PC-9 (cell line): ENCODE data around the gene KCNJ15. TPM values are rescaled to one million over a fixed set of nuclear protein-coding genes. Genes with fewer than 3 reads are reported as not detected.

Experiments
- BruUV-seq: library from RNA; stranded (reverse); fragments of 400-500 nt; replicated peaks from 2 replicates; lab custom pipeline; 2021; lab: Mats Ljungman, UMichigan
- CTCF ChIA-PET: fragments of 300-600 bp; sonication (Branson Sonifier 250); formaldehyde crosslinking; loops from one replicate; lab custom pipeline; 2022; ENCODE audit warnings: antibody characterized with exemption; lab: Charles Lee
- POLR2A ChIA-PET: fragments of 300-600 bp; sonication (Branson Sonifier 250); formaldehyde crosslinking; loops from one replicate; lab custom pipeline; 2022; ENCODE audit warnings: antibody characterized with exemption; ENCODE audit not compliant: unreplicated experiment; lab: Charles Lee
- DNase-seq, 2 experiments: peaks; one replicate each; pipeline versions ENCODE4 v3.0.0 to v3.0.0-alpha.2; 2015 to 2022; ENCODE audit warnings: mixed read lengths in 1 of 2
- H2AFZ ChIP-seq: fragments of 200-600 bp; sonication (generic); 2 replicates; pipeline ENCODE4 v1.8.1; 2017; ENCODE audit warnings: antibody characterized with exemption
- H3F3A ChIP-seq: fragments of 200-600 bp; sonication (generic); 2 replicates; pipeline ENCODE4 v1.8.1; 2017; ENCODE audit warnings: antibody characterized with exemption, mild to moderate bottlenecking, low read depth; ENCODE audit not compliant: insufficient read depth
- H3K27ac ChIP-seq: fragments of 200-600 bp; sonication (generic); 2 replicates; pipeline ENCODE4 v1.6.1; 2016; ENCODE audit warnings: mixed run types
- H3K27me3 ChIP-seq: fragments of 200-600 bp; sonication (generic); 2 replicates; pipeline ENCODE4 v1.6.1; 2016; ENCODE audit warnings: low read depth, mixed run types; ENCODE audit not compliant: insufficient read depth
- H3K36me3 ChIP-seq: fragments of 200-600 bp; sonication (generic); 2 replicates; pipeline ENCODE4 v1.6.1; 2016; ENCODE audit warnings: low read depth, mixed run types
- H3K4me1 ChIP-seq: fragments of 200-600 bp; sonication (generic); replicated peaks from 2 replicates; pipeline ENCODE4 v1.6.1; 2016; ENCODE audit warnings: mixed run types; ENCODE audit not compliant: insufficient read depth
- H3K4me2 ChIP-seq: fragments of 200-600 bp; sonication (generic); 2 replicates; pipeline ENCODE4 v1.6.1; 2017; ENCODE audit warnings: mixed run types
- H3K4me3 ChIP-seq: fragments of 200-600 bp; sonication (generic); 2 replicates; pipeline ENCODE4 v1.6.1; 2016; ENCODE audit warnings: mixed run types
- H3K79me2 ChIP-seq: fragments of 200-600 bp; sonication (generic); 2 replicates; pipeline ENCODE4 v1.6.1; 2017; ENCODE audit warnings: low read depth, mixed run types
- H3K9me2 ChIP-seq: fragments of 200-600 bp; sonication (generic); 2 replicates; pipeline ENCODE4 v1.8.1; 2017; ENCODE audit warnings: mild to moderate bottlenecking; ENCODE audit not compliant: insufficient read depth
- H3K9me3 ChIP-seq: fragments of 200-600 bp; sonication (generic); 2 replicates; pipeline ENCODE4 v1.8.1; 2016; ENCODE audit warnings: low read depth; ENCODE audit not compliant: insufficient read depth
- H4K20me1 ChIP-seq: fragments of 200-600 bp; sonication (generic); 2 replicates; pipeline ENCODE4 v1.8.1; 2017; ENCODE audit not compliant: insufficient read depth
- EZH2 ChIP-seq: fragments of 200-600 bp; sonication (generic); IDR thresholded peaks from 2 replicates; pipeline ENCODE4 v1.8.0; 2017; ENCODE audit warnings: antibody characterized with exemption, low read depth
- intact Hi-C: fragments of 100-400 bp; cut with micrococcal nuclease; formaldehyde crosslinking; loops from one replicate; pipeline ENCODE4 v1.10.0; 2022; ENCODE audit not compliant: unreplicated experiment
- total RNA-seq: library from RNA; stranded (reverse); gene quantifications from 2 replicates; pipeline ENCODE4 v1.2.3, GENCODE V29; 2021
- TF ChIP-seq, protein P1 (sequence below): fragments of 200-600 bp; sonication (generic); conservative IDR thresholded peaks from 2 replicates; pipeline ENCODE4 v1.6.1; 2017; ENCODE audit warnings: mixed run types, antibody characterized with exemption, mild to moderate bottlenecking, moderate library complexity

Gene KCNJ15
- total RNA-seq, 1 experiment from 2014 or later, result not detected

DNA sequence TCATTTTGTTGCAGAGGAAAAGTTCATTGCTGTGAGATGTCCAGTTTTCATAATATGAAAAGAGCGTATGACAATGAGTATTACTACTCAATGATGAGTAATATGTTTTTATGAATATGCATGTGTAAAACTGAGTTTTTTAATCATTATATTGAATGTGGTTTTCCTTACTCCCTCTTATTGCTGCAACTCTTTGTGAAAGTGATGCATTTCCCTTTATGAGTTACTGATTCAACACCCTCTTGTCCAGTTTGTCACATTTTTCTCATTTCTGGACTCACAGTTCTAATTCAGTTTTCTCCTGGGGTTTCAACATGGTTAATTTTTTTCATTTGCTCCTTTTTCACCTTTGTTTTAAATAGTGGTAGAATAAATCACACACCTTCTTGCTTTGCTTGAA, 35.2 kb upstream of the KCNJ15 start:
- H3K36me3 ChIP-seq, result no peaks in the 10 kb centered on the region
- POLR2A ChIA-PET, result no interaction called here
- no peaks in the 10 kb centered on the region for H3K27me3 ChIP-seq
- TF ChIP-seq, protein P1, sequence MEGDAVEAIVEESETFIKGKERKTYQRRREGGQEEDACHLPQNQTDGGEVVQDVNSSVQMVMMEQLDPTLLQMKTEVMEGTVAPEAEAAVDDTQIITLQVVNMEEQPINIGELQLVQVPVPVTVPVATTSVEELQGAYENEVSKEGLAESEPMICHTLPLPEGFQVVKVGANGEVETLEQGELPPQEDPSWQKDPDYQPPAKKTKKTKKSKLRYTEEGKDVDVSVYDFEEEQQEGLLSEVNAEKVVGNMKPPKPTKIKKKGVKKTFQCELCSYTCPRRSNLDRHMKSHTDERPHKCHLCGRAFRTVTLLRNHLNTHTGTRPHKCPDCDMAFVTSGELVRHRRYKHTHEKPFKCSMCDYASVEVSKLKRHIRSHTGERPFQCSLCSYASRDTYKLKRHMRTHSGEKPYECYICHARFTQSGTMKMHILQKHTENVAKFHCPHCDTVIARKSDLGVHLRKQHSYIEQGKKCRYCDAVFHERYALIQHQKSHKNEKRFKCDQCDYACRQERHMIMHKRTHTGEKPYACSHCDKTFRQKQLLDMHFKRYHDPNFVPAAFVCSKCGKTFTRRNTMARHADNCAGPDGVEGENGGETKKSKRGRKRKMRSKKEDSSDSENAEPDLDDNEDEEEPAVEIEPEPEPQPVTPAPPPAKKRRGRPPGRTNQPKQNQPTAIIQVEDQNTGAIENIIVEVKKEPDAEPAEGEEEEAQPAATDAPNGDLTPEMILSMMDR, result no peak
- no peak for TF ChIP-seq EZH2
- CTCF ChIA-PET, result no interaction called here
- H3K4me2 ChIP-seq, result no peak overlapping the region
- intact Hi-C loops, result no loop called here
- H3K9me3 ChIP-seq, result no peaks in the 10 kb centered on the region
- H3K4me1 ChIP-seq, result no peaks in the 10 kb centered on the region
- H2AFZ ChIP-seq, result no peak overlapping the region
- H3K9me2 ChIP-seq, result no peaks in the 10 kb centered on the region
- no peaks in the 10 kb centered on the region for H3K79me2 ChIP-seq
- H3K4me3 ChIP-seq, result no peak overlapping the region
- no TSS peak for BruUV-seq
- DNase-seq, result no peak
- no peaks in the 10 kb centered on the region for H3F3A ChIP-seq
- H3K27ac ChIP-seq, result no peak overlapping the region
- H4K20me1 ChIP-seq, result no peaks in the 10 kb centered on the region

DNA sequence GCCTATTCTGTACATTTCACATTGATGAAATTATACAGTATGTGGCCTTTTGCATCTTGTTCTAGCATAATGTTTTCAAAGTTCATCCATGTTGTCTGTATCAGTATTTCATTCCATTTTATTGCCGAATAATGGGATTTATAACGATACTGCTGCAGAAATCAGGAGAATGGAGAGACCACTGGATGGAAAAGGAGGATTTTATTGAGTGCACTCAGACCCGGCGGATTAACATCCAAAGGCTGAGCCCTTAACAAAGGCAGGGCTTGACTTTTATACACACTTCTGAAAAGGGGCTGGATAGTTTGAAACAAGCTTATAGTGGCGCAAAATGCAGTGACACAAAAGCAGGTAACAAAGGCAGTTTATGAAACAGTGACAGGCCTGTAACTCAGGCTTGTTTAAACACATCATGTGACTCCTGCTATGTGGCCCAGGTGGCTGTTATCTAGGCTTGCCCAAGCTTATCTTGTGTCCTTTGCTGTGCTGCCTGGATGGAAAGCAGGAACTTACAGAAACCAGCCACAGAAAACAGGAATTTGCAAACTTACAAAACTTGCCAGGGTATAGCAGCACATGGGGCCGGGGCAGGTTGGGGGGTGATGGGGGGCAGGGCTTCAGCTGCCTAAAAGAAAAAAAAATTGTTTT, 32.8 kb upstream of the KCNJ15 start:
- BruUV-seq, result no TSS peak
- Histone ChIP-seq H3K4me3 (no peak overlapping the region), H3K36me3 (no peaks in the 10 kb centered on the region), H3K9me3 (no peaks in the 10 kb centered on the region), H4K20me1 (no peaks in the 10 kb centered on the region), H3F3A (no peaks in the 10 kb centered on the region), H3K4me1 (no peaks in the 10 kb centered on the region), H3K79me2 (no peaks in the 10 kb centered on the region), H3K4me2 (no peak overlapping the region), H3K27me3 (no peaks in the 10 kb centered on the region), H3K9me2 (no peaks in the 10 kb centered on the region), H2AFZ (no peak overlapping the region), H3K27ac (no peak overlapping the region)
- intact Hi-C loops, result no loop called here
- no peak for TF ChIP-seq EZH2
- TF ChIP-seq, protein P1, result no peak
- POLR2A ChIA-PET, result no interaction called here
- CTCF ChIA-PET, result no interaction called here
- DNase-seq, result no peak

DNA sequence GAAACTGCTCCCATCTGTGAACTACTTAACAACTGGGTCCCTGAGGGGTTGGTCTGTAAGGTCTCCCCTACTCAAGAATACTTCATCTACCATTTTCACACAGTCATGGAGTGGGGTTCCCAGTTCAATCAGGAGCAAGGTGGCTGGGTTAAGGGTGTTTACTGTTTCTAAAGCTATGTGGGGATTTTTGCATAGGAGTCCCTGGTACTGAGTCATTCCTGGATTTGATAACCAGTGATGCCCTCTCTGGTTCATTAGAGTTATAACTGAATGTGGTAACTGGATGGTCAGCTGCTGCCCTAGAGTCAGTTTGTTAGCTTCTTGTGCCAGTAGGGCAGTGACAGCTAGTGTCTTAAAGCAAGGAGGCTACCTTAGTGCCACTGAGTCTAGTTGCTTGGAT, 29.4 kb upstream of the KCNJ15 start:
- Histone ChIP-seq H2AFZ (no peak overlapping the region), H3K79me2 (no peaks in the 10 kb centered on the region), H4K20me1 (no peaks in the 10 kb centered on the region), H3K4me3 (no peak overlapping the region), H3K4me2 (no peak overlapping the region), H3K36me3 (no peaks in the 10 kb centered on the region), H3K4me1 (no peaks in the 10 kb centered on the region), H3K27ac (no peak overlapping the region), H3F3A (no peaks in the 10 kb centered on the region), H3K9me3 (peaks cover 3% of the 10 kb centered on the region; the same call in 1 of the 2 replicates), H3K27me3 (no peaks in the 10 kb centered on the region), H3K9me2 (no peaks in the 10 kb centered on the region)
- POLR2A ChIA-PET, result no interaction called here
- intact Hi-C loops, result no loop called here
- DNase-seq, result no peak
- TF ChIP-seq EZH2, result no peak
- TF ChIP-seq, protein P1, result no peak
- CTCF ChIA-PET, result no interaction called here
- BruUV-seq, result no TSS peak
